Testis (tissue), 3 donors: ENCODE measurements around the gene TBC1D5. TPM values are rescaled to one million over a fixed set of nuclear protein-coding genes. Genes with fewer than 3 reads are reported as not detected.
A peak's percentile ranks its signal among the peaks of the same experiment; 100 is the strongest.

Source experiments
- DNase-seq: peaks from one replicate; pipeline ENCODE4 v3.0.0-alpha.2; 2019
- H3K27ac ChIP-seq, 2 donors: fragments of 200-600 bp; sonication (generic); one replicate each; pipeline ENCODE4 v1.5.1; 2019
- H3K27me3 ChIP-seq: fragments of 200-600 bp; sonication (generic); one replicate; pipeline ENCODE4 v1.5.1; 2019
- H3K36me3 ChIP-seq: fragments of 200-600 bp; sonication (generic); one replicate; pipeline ENCODE4 v1.5.1; 2017; ENCODE audit warnings: low read depth; ENCODE audit errors: missing control alignments
- H3K4me1 ChIP-seq: fragments of 200-600 bp; sonication (generic); one replicate; pipeline ENCODE4 v1.5.1; 2019
- H3K4me3 ChIP-seq, 2 donors: fragments of 200-600 bp; sonication (generic); one replicate each; pipeline ENCODE4 v1.5.1; 2017 to 2019
- H3K9me3 ChIP-seq: fragments of 200-600 bp; sonication (generic); one replicate; pipeline ENCODE4 v1.5.1; 2017
- POLR2A ChIP-seq: fragments of 450-650 bp; IDR thresholded peaks from one replicate; pipeline ENCODE4 v1.6.1; 2017; ENCODE audit warnings: antibody characterized with exemption, mild to moderate bottlenecking, moderate library complexity
- WGBS, 2 donors: methylation state at CpG; one replicate each; pipeline ENCODE4 v1.1.5; 2018; 5-methylcytosine and 5-hydroxymethylcytosine counted together
- intact Hi-C: fragments of 100-400 bp; cut with DNase I; formaldehyde crosslinking; loops from one replicate; pipeline ENCODE4 v1.15.1; 2023; ENCODE audit warnings: low total_unique reads
- polyA plus RNA-seq: library from polyadenylated mRNA; stranded (reverse); fragments of 350-450 nt; fragmentation: Illumina TruSeq; extraction: RNeasy Lipid Tissue Mini Kit (QIAGEN cat#74804); gene quantifications from one replicate; pipeline ENCODE4 v1.2.3, GENCODE V29; 2014; ENCODE audit warnings: low read depth, low replicate concordance; ENCODE audit not compliant: insufficient read depth
- total RNA-seq, 2 donors: library from RNA; depleted of rRNA; stranded (reverse); fragments of >200 nt; gene quantifications; one replicate each; pipeline ENCODE4 v1.2.3, GENCODE V29; 2016
- TF ChIP-seq, protein P1 (sequence below), 3 experiments: fragments of 450-650 bp in 2 of 3; fragments of 200-600 bp in 1 of 3; sonication (generic) in 1 of 3; IDR thresholded peaks; one replicate each; pipeline ENCODE4 v1.5.1; 2016 to 2019; ENCODE audit warnings: antibody characterized with exemption in 3 of 3, mild to moderate bottlenecking in 2 of 3, moderate library complexity in 1 of 3

TBC1D5 gene
- total and polyA plus RNA-seq, 3 donors from 2014 or later, result 47.8 to 98.1 (median 95.4) TPM

DNA sequence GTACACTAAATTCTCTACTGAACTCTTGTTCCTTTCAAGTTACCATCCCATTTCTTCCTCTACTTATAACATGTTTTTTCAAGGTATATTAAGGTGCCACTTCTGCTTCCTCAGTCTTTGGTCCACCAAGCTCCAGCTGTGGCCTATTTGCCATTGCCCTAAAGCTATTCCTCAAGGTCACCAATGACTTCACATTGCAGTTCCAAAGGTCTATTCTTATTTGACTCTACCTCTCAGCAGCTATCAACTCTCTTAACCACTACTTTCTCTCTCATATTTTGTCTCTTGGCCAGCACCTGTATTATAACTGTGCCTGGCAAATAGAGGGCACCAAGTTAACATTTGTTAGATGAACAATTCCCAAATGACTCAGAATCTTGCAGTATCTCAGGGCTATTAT lies 503.0 kb downstream of the TBC1D5 start:
- DNase-seq, result no peak
- Histone ChIP-seq H3K4me3 (no peak overlapping the region), H3K36me3 (no peaks in the 10 kb centered on the region), H3K9me3 (no peaks in the 10 kb centered on the region), H3K27me3 (no peaks in the 10 kb centered on the region), H3K4me1 (no peaks in the 10 kb centered on the region), H3K27ac (no peak overlapping the region)
- no peak for TF ChIP-seq POLR2A
- TF ChIP-seq, protein P1, sequence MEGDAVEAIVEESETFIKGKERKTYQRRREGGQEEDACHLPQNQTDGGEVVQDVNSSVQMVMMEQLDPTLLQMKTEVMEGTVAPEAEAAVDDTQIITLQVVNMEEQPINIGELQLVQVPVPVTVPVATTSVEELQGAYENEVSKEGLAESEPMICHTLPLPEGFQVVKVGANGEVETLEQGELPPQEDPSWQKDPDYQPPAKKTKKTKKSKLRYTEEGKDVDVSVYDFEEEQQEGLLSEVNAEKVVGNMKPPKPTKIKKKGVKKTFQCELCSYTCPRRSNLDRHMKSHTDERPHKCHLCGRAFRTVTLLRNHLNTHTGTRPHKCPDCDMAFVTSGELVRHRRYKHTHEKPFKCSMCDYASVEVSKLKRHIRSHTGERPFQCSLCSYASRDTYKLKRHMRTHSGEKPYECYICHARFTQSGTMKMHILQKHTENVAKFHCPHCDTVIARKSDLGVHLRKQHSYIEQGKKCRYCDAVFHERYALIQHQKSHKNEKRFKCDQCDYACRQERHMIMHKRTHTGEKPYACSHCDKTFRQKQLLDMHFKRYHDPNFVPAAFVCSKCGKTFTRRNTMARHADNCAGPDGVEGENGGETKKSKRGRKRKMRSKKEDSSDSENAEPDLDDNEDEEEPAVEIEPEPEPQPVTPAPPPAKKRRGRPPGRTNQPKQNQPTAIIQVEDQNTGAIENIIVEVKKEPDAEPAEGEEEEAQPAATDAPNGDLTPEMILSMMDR (IDR thresholded peaks at IDR 0.05), result no peak
- intact Hi-C loops, result no loop called here

DNA sequence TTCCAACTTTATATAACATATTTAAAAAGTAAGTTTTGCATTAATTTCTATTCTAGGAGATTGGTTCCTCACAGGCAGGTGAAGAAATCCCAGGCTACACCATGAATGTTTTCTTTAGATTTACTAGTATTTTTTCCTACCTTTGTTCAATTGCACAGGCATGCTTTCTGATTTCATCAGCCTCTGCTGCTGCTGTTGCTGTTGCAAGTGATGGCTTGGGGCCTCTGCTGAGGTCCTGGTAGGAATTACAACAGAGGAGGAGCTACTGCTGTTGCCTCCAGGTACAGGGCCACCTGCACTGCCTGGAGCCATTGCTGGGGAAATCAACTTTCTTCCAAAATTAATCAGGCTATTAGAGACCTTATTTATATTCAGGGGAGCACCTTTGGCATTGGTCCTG lies 504.4 kb downstream of the TBC1D5 start:
- Histone ChIP-seq H3K9me3 (no peaks in the 10 kb centered on the region), H3K27me3 (no peaks in the 10 kb centered on the region), H3K36me3 (no peaks in the 10 kb centered on the region), H3K4me1 (no peaks in the 10 kb centered on the region), H3K4me3 (no peak overlapping the region), H3K27ac (no peak overlapping the region)
- no peak for TF ChIP-seq POLR2A
- TF ChIP-seq, protein P1 (IDR thresholded peaks at IDR 0.05), result no peak
- intact Hi-C loops, result no loop called here
- no peak for DNase-seq

DNA sequence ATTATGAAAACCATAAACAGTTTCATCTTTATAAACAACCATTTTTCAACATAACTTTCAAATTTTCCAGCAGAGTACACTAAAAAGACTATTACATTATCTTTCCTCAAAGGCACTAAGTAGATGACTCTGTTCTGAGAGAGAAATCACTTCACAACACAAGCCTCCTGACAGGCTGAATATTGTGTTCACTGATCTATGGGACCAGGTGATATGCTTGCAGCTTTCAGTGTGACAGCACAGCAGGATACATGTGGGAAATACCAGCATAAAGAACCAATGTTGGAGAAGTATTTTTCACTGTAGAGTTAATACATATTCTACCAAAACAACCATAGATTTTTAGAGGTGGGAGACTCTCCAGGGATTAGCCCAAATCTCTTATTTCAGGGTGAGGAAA lies 507.1 kb downstream of the TBC1D5 start:
- H3K4me3 ChIP-seq, result no peak overlapping the region
- no peaks in the 10 kb centered on the region for H3K4me1 ChIP-seq
- H3K27me3 ChIP-seq, result no peaks in the 10 kb centered on the region
- no peak overlapping the region for H3K27ac ChIP-seq
- intact Hi-C loops, result no loop called here
- TF ChIP-seq, protein P1 (IDR thresholded peaks at IDR 0.05), result no peak
- TF ChIP-seq POLR2A, result no peak
- no peaks in the 10 kb centered on the region for H3K36me3 ChIP-seq
- DNase-seq, result no peak
- no peaks in the 10 kb centered on the region for H3K9me3 ChIP-seq

DNA sequence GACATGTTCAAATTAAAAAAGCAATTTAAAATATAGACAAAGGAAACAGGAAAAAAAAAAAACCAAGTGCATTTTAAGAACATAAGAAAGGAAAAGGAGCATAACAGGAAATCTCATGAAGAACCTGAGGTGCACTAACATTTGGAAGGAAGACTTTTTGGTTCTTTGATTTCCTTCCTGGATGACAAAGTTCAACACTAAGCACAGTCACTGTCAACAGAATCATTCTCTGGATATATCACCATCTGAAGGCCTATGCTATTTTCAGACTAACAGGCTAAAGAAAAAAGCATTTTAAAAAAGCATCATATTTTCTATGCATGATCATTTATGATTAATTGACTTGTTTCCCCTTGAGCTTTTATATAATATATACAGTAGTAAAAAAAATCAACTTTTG lies 508.0 kb downstream of the TBC1D5 start:
- H3K36me3 ChIP-seq, result no peaks in the 10 kb centered on the region
- no peak overlapping the region for H3K4me3 ChIP-seq
- H3K4me1 ChIP-seq, result no peaks in the 10 kb centered on the region
- no peaks in the 10 kb centered on the region for H3K9me3 ChIP-seq
- no peaks in the 10 kb centered on the region for H3K27me3 ChIP-seq
- TF ChIP-seq POLR2A, result no peak
- TF ChIP-seq, protein P1 (IDR thresholded peaks at IDR 0.05), result no peak
- intact Hi-C loops, result no loop called here
- no peak for DNase-seq
- no peak overlapping the region for H3K27ac ChIP-seq

DNA sequence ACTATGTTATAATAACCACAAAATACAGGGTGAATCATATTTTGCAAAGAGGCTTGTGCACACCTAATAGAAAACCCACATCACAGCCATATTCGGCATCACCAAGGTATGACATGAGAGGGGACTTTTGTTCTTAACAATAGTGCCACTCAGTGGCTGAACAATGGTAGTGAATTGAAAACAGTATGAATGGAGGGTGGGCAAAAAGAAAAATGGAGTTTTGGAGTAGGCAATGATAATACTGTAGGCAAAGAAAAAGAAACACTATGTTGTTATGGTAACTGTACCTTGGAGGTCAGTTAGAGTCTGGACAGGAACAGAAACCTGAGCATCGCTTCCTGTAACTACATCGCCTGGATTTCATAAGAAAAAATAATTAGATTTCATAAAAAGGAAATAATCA lies 509.0 kb downstream of the TBC1D5 start:
- Histone ChIP-seq H3K27ac (no peak overlapping the region), H3K36me3 (no peaks in the 10 kb centered on the region), H3K9me3 (no peaks in the 10 kb centered on the region), H3K4me3 (no peak overlapping the region), H3K27me3 (no peaks in the 10 kb centered on the region), H3K4me1 (no peaks in the 10 kb centered on the region)
- TF ChIP-seq POLR2A, result no peak
- TF ChIP-seq, protein P1 (IDR thresholded peaks at IDR 0.05), result peak; percentile 53 to 72 (median 67)
- intact Hi-C loops, result no loop called here
- no peak for DNase-seq
- 53 to 63% methylated on average over 3 of the region's 3 CpGs for WGBS, 2 donors
